H54 (cell line): Measurements from ENCODE around the gene ERCC6.

ENCODE experiments used
- DNase-seq: peaks from one replicate; pipeline ENCODE4 v3.0.0; 2011; ENCODE audit warnings: low spot score, mixed read lengths; ENCODE audit not compliant: insufficient read length
- FAIRE-seq: peaks from 3 replicates; lab custom pipeline; 2011; peaks lifted over from hg19 to GRCh38; lab: Jason Lieb, UNC
- POLR2A ChIP-seq: IDR thresholded peaks from 2 replicates; pipeline ENCODE4 v1.6.1; 2011; ENCODE audit warnings: low read depth, mild to moderate bottlenecking, low read length

Gene ERCC6

DNA sequence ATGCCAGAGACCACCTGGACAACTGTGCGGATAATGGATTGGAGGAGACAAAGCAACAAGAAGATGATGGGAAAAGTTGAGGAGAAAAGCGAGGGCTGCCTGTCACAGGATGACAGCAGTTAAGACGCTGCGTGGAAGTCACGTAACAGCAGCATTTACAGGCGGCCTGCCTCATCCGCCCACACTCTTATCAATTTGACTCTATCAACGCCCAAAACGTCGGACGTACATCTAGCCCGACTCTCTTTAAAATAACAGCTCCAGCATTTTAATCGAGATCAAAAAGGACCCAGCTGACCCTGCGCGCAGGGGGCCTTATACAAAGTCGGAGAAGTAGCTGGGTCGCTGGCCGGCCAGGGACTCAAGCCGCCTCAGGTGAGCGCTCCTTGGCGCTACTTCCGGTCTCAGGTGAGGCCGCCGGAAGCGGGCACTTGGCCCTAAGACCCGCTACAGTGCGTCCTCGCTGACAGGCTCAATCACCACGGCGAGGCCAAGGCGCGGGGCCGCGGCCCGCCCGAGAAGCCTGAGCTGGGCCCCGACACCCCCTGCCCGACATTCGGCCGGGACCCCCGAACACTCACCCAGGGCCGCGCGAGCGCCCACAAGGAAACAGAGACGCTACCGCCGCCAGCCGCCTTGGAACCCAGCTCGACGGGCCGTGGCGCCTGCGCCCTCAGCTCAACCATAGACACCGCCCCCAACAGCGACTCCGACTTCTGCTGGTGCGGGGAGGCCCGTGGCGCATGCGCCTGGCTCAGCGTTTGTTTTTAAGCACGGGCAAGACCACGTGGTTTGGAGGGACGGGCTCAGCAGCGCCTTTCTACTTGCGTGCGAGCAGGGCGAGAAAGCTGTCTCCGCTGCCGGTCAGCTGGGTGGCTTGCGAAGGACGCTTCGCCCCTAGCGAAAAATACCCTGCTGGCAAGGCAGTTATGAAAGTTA is at the start of gene ERCC6:
TSS of gene ERCC6 (minus strand) at position 741 of the 939 bp plus-strand sequence.
- TF ChIP-seq POLR2A = peak; percentile 75
- no peak for FAIRE-seq
- peak; percentile 92 for DNase-seq

- no peak for DNase-seq
- TF ChIP-seq POLR2A = no peak
- no peak for FAIRE-seq
Measured at GRCh38 chr10:49587981-49588380, 49.1 kb upstream of the ERCC6 start.

GRCh38 chr10:49585387-49585786 is 46.5 kb upstream of the ERCC6 start:
- DNase-seq = no peak
- peak; percentile 82 for FAIRE-seq
- no peak for TF ChIP-seq POLR2A

- TF ChIP-seq POLR2A = no peak
- FAIRE-seq (no peak), DNase-seq (no peak)
Measured at GRCh38 chr10:49579621-49580020, 40.7 kb upstream of the ERCC6 start.

DNA sequence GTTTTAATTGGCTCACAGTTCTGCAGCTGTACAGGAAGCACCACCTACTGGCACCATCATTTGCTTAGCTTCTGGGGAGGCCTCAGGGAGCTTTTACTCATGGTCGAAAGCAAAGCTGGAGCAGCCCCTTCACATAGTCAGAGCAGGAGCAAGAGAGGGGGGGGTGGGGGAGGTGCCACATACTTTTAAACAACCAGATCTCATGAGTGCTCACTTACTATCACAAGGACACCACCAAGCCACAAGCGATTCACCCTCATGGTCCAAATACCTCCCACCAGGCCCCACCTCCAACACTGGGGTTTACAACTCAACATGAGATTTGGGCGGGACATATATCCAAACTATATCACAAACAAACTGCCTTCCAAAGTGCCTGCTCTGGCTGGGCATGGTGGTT is 39.5 kb upstream of the ERCC6 start:
- FAIRE-seq (no peak), DNase-seq (no peak)
- no peak for TF ChIP-seq POLR2A

DNA sequence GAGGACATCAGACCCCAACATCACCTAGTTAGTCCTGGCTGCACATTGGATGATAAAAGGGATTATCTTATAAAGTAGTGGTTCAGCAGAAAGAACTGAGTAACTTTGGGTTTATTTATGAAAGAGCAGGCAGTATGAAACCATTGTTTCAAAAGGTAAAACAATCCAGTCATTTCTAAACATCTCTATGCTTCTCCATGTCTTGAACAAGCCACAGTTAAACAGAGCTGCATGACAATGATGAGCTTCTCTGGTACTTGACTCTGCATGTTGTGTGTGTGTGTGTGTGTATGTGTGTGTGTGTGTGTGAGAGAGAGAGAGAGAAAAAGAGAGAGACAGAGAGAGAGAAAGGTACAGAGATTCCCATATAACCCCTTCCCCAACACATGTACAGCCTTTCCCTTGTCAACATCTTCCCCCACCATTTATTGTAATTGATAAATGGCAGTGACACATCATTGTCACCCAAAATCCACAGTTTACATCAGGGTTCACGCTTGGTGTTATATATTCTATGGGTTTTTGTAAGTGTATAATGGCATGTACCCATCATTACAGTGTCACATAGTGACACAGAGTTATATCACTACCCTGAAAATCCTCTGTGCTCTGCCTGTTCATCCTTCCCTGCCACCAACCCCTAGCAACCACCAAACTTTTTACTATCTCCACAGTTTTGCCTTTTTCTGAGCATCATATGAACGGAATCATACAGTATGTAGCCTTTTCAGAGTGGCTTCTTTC is 38.4 kb upstream of the ERCC6 start:
- TF ChIP-seq POLR2A = no peak
- FAIRE-seq (no peak), DNase-seq (no peak)

- TF ChIP-seq POLR2A = no peak
- no peak for FAIRE-seq
- no peak for DNase-seq
Measured at GRCh38 chr10:49575489-49576072, 36.7 kb upstream of the ERCC6 start.

DNA sequence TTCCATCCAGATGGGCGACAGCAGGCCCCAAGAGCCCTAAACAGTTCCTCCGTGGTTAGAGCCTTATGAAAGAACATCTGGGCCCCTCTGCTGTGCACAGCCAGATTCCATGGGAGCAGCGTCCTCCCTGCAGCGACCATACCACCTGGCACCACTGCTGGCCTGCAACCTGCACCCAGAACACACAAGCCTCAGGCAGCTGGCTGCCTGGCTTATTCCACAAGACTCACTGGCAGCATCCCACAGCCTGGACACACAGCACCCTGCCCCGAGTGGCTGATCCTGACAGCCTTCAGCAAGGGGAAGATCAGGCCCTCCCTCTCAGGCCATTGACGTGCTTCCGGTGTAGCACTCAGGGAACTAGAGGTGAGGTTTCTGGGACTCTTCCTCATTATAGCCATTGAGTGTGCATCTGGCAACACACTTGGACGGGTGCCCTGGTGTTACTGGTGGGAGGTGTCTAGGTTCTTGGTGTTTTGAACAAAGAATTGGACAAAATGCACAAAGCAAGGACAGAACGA is 33.7 kb upstream of the ERCC6 start:
- DNase-seq (no peak), FAIRE-seq (no peak)
- no peak for TF ChIP-seq POLR2A

DNA sequence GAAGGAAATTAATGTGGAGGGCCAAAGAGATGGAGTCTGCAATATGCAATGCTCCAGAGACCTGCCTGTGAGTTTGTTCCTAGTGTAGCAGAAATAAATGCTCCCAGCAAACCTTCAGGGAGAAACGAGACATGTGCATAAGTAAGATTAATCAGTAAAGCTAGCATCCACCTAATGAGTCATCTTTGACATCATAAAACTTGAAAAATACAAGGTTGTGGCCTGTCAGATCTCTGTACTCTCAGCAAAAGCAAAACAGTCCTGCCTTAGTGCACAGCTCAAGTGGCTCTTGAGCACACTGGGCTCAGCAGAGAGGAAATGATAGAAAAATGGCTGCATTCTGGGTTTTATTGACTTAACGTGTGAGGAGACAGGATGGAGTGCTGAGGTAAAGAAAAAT is 32.5 kb upstream of the ERCC6 start:
- no peak for DNase-seq
- FAIRE-seq = no peak
- no peak for TF ChIP-seq POLR2A

DNA sequence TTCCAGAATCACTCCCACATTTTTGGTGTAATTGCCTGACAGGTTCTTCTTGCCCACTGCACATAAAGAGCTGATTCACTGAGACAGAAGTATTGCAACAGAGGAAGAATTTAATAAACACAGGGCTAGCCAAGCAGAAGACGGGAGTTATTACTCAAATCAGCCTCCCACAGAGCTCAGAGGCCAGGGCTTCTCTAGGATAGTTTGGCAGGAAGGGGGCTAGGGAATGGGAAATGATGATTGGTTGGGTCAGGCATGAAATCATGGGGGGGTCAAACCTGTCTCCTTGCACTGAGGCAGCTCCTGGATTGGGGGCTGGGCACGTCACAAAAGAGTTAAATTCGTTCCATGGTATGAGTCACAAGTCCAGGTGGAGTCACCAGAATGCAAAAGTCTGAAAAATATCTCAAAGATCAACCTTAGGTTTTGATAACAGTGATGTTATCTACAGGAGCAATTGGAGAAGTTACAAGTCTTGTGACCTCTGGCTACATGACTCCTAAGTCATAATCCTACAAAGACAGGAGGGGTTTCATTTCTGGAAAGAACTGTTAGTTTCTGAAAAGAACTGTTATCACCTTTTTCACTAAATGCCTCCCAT is 30.2 kb upstream of the ERCC6 start:
- no peak for DNase-seq
- no peak for FAIRE-seq

DNA sequence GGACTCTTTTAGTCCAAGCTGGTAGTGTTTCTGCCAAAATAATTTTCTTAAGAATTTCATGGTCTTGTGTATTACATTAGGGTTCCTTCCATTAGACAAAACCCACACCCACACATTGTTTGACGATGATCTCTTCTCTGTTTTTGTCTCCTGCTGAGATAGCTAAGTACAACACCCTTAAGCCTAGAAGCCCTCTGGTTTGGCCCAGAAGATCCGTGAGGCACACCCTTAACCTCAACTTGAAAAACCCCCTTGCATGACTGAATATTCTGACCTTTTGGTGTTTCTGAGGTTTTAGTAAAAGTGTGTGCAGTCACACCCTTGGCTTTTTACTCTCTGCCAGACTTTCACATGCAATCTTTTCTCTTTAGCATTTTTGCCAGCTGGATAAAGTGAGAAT is 29.3 kb upstream of the ERCC6 start:
- no peak for DNase-seq
- FAIRE-seq = no peak
- TF ChIP-seq POLR2A = no peak

More for the DNA sequence above, 30.2 kb upstream of the ERCC6 start:
- TF ChIP-seq POLR2A = no peak

GRCh38 chr10:49567810-49568209 is 28.9 kb upstream of the ERCC6 start:
- FAIRE-seq (no peak), DNase-seq (no peak)
- no peak for TF ChIP-seq POLR2A

- TF ChIP-seq POLR2A = no peak
- FAIRE-seq = no peak
- no peak for DNase-seq
Measured at GRCh38 chr10:49564461-49565009, 25.6 kb upstream of the ERCC6 start.
